NCI-H2227 (cell line): ENCODE results near the gene CEP55.
"Not testable (repeated sequence)": the region's sequence is repeated elsewhere in the genome, so short reads cannot be mapped to it uniquely, and the experiment has no call there.

Source experiments
- DNase-seq: peaks from one replicate; lab custom pipeline; 2025; ENCODE audit not compliant: unreplicated experiment; lab: John Stamatoyannopoulos, UW

Gene CEP55

GRCh38 chr10:93496322-93497041 is at the start of gene CEP55:
Gene CEP55 (plus strand): TSS chr10:93496612. CDS start chr10:93500052, 3,440 bp downstream.
- DNase-seq: peak; percentile 93

- DNase-seq: no peak
Measured at GRCh38 chr10:93447019-93447418, 49.4 kb upstream of the CEP55 start.

GRCh38 chr10:93447970-93448369 is 48.4 kb upstream of the CEP55 start:
- DNase-seq: no peak

- DNase-seq: no peak
Measured at GRCh38 chr10:93451244-93451947, 45.0 kb upstream of the CEP55 start.

- DNase-seq: no peak
Measured at GRCh38 chr10:93452143-93452542, 44.3 kb upstream of the CEP55 start.

GRCh38 chr10:93454146-93454545 is 42.3 kb upstream of the CEP55 start:
- no peak for DNase-seq

GRCh38 chr10:93454736-93455135 is 41.7 kb upstream of the CEP55 start:
- DNase-seq: no peak

- DNase-seq: no peak
Measured at GRCh38 chr10:93456480-93456879, 39.9 kb upstream of the CEP55 start.

GRCh38 chr10:93457511-93457910 is 38.9 kb upstream of the CEP55 start:
- no peak for DNase-seq

GRCh38 chr10:93458821-93459257 is 37.6 kb upstream of the CEP55 start:
- DNase-seq: no peak

- DNase-seq: no peak
Measured at GRCh38 chr10:93459466-93459865, 36.9 kb upstream of the CEP55 start.

GRCh38 chr10:93461109-93461806 is 35.2 kb upstream of the CEP55 start:
- DNase-seq: no peak

- no peak for DNase-seq
Measured at GRCh38 chr10:93461807-93462178, 34.6 kb upstream of the CEP55 start.

- DNase-seq: no peak
Measured at GRCh38 chr10:93462371-93462770, 34.0 kb upstream of the CEP55 start.

GRCh38 chr10:93462881-93463280 is 33.5 kb upstream of the CEP55 start:
- peak; percentile 6 for DNase-seq

GRCh38 chr10:93463723-93464476 is 32.5 kb upstream of the CEP55 start:
- no peak for DNase-seq

- no peak for DNase-seq
Measured at GRCh38 chr10:93464776-93465388, 31.5 kb upstream of the CEP55 start.

- no peak for DNase-seq
Measured at GRCh38 chr10:93465806-93466675, 30.4 kb upstream of the CEP55 start.

GRCh38 chr10:93467635-93468034 is 28.8 kb upstream of the CEP55 start:
- not testable (repeated sequence) for DNase-seq
